GM20431 (cell line): ENCODE measurements around the gene EXT2.

ENCODE experiments used
- in situ Hi-C: fragments of 300-500 bp; cut with MseI, MboI; formaldehyde crosslinking; loops from one replicate; pipeline ENCODE4 v1.15.0; 2020; ENCODE audit warnings: low sequenced_read_pairs; ENCODE audit not compliant: unreplicated experiment

Gene EXT2

DNA sequence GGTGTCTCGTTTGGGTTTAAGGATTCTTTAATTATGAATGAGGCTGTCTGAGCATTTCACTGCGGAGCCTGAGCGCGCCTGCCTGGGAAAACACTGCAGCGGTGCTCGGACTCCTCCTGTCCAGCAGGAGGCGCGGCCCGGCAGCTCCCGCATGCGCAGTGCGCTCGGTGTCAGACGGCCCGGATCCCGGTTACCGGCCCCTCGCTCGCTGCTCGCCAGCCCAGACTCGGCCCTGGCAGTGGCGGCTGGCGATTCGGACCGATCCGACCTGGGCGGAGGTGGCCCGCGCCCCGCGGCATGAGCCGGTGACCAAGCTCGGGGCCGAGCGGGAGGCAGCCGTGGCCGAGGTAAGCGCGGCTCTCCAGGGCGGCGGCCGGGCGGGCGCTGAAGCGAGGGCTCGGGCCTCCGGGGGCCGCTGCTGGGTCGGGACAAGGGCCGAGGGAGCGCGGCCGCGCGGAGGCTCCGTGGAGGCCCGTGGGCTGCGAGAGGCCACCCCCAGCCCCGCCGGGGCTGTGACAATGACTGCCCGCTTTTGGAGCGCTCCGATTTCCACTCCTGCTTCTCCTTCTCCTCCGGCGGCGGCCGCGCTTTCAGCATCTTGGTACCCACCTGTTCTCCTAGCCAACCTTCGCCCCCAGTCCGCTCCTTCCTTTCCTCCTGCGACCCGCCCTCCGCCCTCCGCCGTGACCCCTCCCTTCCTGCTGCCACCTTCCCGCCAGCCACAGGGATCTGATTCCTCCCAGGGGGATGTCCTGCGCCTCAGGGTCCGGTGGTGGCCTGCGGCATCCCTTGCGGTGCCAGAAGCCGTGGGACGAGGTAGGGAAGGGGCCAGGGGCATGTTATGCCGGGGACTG is at the start of gene EXT2:
TSS of gene EXT2 (plus strand) at position 173 of the 854 bp plus-strand sequence. CDS start 12,035 bp downstream, outside the sequence.
- in situ Hi-C loops: no loop called here

DNA sequence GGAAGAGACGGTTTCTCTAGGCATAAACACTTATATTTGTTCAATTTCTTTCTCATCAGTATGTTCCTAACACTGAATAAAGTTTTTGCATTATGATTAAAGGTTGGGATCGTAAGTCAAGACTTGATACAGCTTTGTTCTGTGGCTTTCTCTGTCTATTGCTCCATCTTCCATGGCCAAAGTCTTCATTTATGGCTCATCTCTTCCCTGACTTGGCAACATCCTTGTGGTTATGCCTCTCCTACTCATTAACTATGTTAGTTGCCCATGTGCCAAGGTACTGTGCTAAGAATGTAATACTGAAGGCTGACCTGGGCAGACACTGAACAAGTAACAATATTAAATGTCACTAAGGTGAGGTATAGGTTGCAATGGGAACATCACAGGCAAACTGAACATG is 49.3 kb upstream of the EXT2 start:
- in situ Hi-C loops: no loop called here

- in situ Hi-C loops: no loop called here
These were observed 48.2 kb upstream of the EXT2 start for GRCh38 chr11:44047298-44047697.

DNA sequence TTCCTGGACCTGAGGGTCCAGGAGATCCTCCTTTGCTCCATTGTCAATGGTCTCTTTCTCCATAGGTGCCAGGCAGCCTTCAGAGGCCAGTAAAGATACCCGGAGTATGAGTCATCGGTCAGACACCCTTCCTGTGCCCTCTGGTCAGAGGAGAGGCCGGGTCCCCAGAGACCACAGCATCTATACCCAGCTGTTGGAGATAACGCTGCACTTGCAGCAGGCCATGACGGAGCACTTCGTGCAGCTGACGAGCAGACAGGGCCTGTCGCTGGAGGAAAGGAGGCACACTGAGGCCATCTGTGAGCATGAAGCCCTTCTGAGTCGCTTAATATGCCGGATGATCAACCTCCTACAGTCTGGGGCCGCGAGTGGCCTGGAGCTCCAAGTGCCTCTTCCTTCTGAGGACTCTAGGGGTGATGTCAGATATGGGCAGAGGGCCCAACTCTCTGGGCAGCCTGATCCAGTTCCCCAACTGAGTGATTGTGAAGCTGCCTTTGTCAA is 47.5 kb upstream of the EXT2 start, which contains the start of gene ACCSL:
TSS of gene ACCSL (plus strand) at position 51 of the 501 bp plus-strand sequence. CDS start at position 107, 56 bp downstream.
- in situ Hi-C loops: no loop called here

DNA sequence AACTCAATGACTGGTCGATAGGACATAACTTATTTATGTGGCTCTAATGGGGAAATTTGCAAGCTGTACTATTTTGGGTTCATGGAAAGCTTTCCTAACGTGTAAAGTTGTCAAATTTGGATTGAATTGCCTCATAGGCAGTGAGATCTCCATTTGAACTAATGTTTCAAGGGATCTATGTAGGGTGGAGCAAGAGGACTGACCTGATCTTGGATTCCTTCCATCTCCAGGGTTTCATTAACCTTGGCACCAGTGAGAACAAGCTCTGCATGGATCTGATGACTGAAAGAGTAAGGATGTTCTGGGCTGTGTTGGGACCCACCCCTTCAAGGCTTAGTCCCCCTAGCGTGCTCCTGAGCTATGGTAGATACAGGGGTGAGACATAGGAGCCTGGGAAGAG is 45.6 kb upstream of the EXT2 start:
- in situ Hi-C loops: no loop called here

- in situ Hi-C loops: no loop called here
These were observed 44.3 kb upstream of the EXT2 start for GRCh38 chr11:44051171-44051570.

DNA sequence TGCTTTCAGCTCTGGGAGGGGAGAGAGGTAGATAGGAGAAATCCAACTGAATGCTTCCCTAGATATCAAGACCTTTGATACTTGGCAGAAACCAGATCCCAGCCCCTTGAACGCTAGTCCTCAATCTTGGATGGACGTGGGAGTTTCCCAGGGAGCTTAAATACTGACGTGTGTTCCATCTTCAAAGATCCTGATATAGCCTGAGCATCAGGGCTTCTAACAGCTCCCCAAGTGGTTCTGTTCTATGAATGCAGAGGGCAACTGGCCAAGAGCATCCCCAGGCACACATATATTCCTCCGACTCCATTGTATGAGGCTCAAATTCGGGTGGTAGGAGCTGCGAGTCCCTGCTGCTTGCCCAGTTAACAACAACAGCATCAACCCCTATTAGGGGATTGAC is 38.1 kb upstream of the EXT2 start:
- in situ Hi-C loops: no loop called here

GRCh38 chr11:44058275-44058674 is 37.2 kb upstream of the EXT2 start:
- in situ Hi-C loops: no loop called here

GRCh38 chr11:44065161-44065661 is 30.3 kb upstream of the EXT2 start:
- in situ Hi-C loops: no loop called here

- in situ Hi-C loops: no loop called here
These were observed 29.4 kb upstream of the EXT2 start, which contains the start of gene ACCS for GRCh38 chr11:44065841-44066731. ACCS (plus strand) TSS chr11:44066270; CDS start chr11:44067628, 1,358 bp downstream.

DNA sequence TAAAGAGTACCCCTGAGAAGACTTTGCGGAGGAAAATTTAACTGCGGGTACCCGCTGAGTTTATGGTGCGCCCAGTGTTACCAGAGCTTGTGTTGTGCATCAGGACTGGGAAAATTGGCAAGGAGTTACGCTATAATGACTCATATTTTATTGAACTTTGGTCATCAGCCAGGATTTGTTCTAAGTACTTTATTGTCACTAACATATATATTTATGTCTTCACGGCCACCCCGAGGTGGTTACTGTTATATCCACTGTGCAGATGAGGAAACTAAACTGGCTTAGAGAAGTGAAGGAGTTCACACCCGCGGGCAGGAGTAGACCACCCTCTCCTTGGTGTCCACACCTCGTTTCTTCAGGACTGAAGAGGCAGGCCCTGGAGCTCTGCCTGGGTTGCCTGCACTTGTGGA is 28.7 kb upstream of the EXT2 start:
- in situ Hi-C loops: no loop called here

- in situ Hi-C loops: no loop called here
These were observed 28.2 kb upstream of the EXT2 start for GRCh38 chr11:44067266-44067665.

DNA sequence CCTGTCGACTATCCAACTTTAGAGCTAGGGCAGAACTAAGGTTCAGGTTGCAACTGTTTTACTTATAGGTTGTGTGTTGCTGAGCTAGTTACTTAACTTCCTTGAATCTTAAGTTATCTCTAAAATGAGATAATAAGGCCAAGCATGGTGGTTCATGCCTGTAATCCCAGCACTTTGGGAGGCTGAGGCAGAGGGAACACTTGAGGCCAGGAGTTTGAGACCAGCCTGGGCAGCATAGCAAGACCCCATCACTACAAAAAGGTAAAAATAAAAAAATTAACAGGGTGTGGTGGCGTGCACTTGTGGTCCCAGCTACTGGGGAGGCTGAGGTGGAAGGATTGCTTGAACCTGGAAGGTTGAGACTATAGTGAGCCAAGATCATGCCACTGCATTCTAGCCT is 27.3 kb upstream of the EXT2 start:
- in situ Hi-C loops: no loop called here

DNA sequence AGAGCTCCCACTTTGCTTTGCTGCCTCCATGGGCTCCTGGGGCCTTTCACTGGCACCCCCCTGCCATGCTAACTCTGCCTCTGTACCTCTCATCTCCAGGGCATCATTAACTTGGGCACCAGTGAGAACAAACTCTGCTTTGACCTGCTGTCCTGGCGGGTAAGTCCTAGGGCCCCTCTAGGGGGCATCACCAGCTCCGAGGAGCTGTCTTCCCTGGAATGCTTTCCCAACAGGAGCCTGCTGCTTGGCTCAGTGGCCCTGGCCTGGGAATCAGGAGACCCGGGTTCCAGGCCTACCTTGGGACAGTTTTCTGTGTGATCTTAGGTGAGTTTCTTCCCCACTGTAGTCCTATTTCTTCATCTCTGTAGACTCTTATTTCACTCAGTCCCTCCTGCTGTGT is 24.3 kb upstream of the EXT2 start:
- in situ Hi-C loops: no loop called here

- in situ Hi-C loops: no loop called here
These were observed 22.5 kb upstream of the EXT2 start for GRCh38 chr11:44072757-44073658.

- in situ Hi-C loops: no loop called here
These were observed 16.7 kb upstream of the EXT2 start for GRCh38 chr11:44078794-44079193.

DNA sequence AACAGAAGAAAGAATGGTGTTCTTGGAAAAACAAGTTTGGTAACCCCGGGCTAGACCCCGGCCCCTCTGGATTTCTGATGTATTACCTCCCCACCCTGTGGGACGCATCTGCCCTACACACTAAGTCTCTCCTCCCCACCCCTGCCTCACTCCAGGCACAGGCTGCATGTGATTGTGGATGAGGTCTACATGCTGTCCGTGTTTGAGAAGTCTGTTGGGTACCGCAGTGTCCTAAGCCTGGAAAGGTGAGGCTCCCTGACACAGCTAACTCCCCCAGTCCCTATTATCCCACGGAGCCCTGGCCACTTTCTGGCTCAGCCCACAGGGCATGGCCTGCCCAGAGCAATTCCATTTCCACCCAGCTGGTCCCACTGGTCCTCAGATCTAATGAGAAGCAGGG is 16.1 kb upstream of the EXT2 start:
- in situ Hi-C loops: no loop called here

GRCh38 chr11:44080951-44081350 is 14.5 kb upstream of the EXT2 start:
- in situ Hi-C loops: no loop called here

DNA sequence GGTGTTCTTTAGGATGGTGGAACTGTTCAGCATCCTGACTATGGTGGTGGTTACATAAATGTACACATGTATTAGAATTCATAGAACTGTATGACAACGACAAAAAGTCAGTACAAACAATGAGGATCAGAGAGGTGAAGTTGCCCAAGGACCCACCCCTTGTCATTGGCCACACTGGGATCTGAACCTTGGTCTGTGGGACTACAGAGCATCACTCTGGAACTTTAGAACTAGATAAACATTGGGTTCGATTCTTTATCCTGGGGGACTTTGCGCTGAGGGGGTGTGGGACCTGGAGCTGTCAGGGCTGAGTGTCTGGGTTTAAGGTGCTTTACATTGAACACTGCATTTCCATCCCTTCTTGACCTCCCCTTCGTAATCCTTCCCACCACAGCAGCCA is 12.8 kb upstream of the EXT2 start:
- in situ Hi-C loops: no loop called here
